IPS DF 6.9 (cell line): Measurements from ENCODE around the gene PDZRN3.

Experiments
- DNase-seq: peaks from one replicate; pipeline ENCODE4 v3.0.0-alpha.2; 2013; ENCODE audit warnings: low read depth, low spot score
- H3K27ac ChIP-seq: one replicate; pipeline ENCODE4 v1.5.1; 2013; ENCODE audit warnings: low read length, control low read depth
- H3K27me3 ChIP-seq: 2 replicates; pipeline ENCODE4 v1.6.1; 2013; ENCODE audit warnings: mild to moderate bottlenecking, low read length; ENCODE audit not compliant: control insufficient read depth, insufficient read depth
- H3K36me3 ChIP-seq: 2 replicates; pipeline ENCODE4 v1.6.1; 2013; ENCODE audit warnings: low read length; ENCODE audit not compliant: control insufficient read depth, insufficient read depth
- H3K4me1 ChIP-seq: 2 replicates; pipeline ENCODE4 v1.6.1; 2013; ENCODE audit warnings: low read length; ENCODE audit not compliant: control insufficient read depth, insufficient read depth
- H3K4me3 ChIP-seq: 2 replicates; pipeline ENCODE4 v1.5.1; 2013; ENCODE audit warnings: mild to moderate bottlenecking, low read length
- H3K9me3 ChIP-seq: 2 replicates; pipeline ENCODE4 v1.6.1; 2013; ENCODE audit warnings: low read length, inconsistent platforms; ENCODE audit not compliant: control insufficient read depth, insufficient read depth
- WGBS: extraction: QIAGEN DNeasy Blood & Tissue Kit; methylation state at CpG from one replicate; pipeline ENCODE4 v1.1.7; 2013; ENCODE audit warnings: mixed read lengths, missing lambda C conversion rate; ENCODE audit not compliant: insufficient read length, insufficient coverage; 5-methylcytosine and 5-hydroxymethylcytosine counted together

Gene PDZRN3

GRCh38 chr3:73499787-73500186 is 125.0 kb downstream of the PDZRN3 start:
- no peak overlapping the region for H3K27ac ChIP-seq
- peaks cover 1% of the 10 kb centered on the region for H3K4me1 ChIP-seq

GRCh38 chr3:73498764-73499622 is 125.7 kb downstream of the PDZRN3 start:
- Histone ChIP-seq H3K27me3 (no peaks in the 10 kb centered on the region), H3K4me3 (no peak overlapping the region), H3K27ac (no peak overlapping the region), H3K36me3 (no peaks in the 10 kb centered on the region), H3K4me1 (peaks cover 1% of the 10 kb centered on the region), H3K9me3 (no peaks in the 10 kb centered on the region)
- no peak for DNase-seq
- no CpG with 5 or more reads among the region's 23 CpGs for WGBS

More at GRCh38 chr3:73499787-73500186, 125.0 kb downstream of the PDZRN3 start:
- no peaks in the 10 kb centered on the region for H3K36me3 ChIP-seq
- DNase-seq: no peak
- no peaks in the 10 kb centered on the region for H3K27me3 ChIP-seq
- no peaks in the 10 kb centered on the region for H3K9me3 ChIP-seq
- WGBS: no CpG with 5 or more reads among the region's 3 CpGs
- no peak overlapping the region for H3K4me3 ChIP-seq

- Histone ChIP-seq H3K4me3 (no peak overlapping the region), H3K9me3 (no peaks in the 10 kb centered on the region), H3K27ac (no peak overlapping the region), H3K27me3 (no peaks in the 10 kb centered on the region), H3K4me1 (peaks cover 1% of the 10 kb centered on the region), H3K36me3 (no peaks in the 10 kb centered on the region)
- DNase-seq: no peak
- no CpG with 5 or more reads among the region's 13 CpGs for WGBS
Measured at GRCh38 chr3:73497646-73498406, 126.9 kb downstream of the PDZRN3 start.

DNA sequence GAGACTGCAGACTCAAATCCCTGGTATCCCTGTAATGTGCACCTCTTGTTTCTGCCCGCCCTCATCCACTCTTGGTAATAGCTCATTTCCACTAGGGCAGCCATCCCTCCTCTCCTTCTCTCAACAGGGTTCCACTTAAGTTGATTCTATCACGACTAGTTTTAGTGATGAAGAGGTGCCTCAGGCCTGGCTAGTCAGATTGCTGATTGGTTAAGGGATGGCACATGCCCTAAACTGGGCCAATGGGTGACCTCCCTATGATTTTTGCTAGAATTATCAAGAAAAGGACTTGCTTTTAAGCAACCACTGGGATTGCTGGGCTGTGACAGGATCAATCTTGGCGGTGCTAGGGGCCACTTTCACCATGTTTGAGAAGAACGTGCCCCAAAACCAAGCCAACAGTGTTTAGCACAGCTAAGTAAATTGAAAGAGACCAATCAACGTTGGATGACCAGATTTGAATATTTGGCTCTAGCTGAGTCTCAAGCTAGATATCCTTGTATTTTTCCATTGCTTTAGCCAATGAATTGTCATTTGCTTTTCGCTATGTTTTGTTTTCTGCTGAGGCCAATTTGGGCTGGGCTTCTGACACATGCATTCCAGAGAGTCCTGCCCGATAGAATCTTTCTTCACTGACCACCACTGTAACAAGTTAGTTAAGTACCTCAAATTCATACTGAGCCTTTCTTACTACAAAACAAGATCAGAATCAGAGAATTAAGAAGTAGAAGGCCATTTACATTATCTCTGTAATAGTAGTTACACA is 131.0 kb downstream of the PDZRN3 start:
- Histone ChIP-seq H3K27ac (no peak overlapping the region), H3K9me3 (no peaks in the 10 kb centered on the region), H3K4me1 (peaks cover 6% of the 10 kb centered on the region), H3K27me3 (no peaks in the 10 kb centered on the region), H3K36me3 (no peaks in the 10 kb centered on the region), H3K4me3 (no peak overlapping the region)
- DNase-seq: no peak
- WGBS: no CpG with 5 or more reads among the region's 7 CpGs

- H3K36me3 ChIP-seq: no peaks in the 10 kb centered on the region
- H3K4me3 ChIP-seq: no peak overlapping the region
- no peaks in the 10 kb centered on the region for H3K9me3 ChIP-seq
- no peaks in the 10 kb centered on the region for H3K27me3 ChIP-seq
- no peak overlapping the region for H3K27ac ChIP-seq
- WGBS: no CpG with 5 or more reads among the region's 5 CpGs
- no peak for DNase-seq
- H3K4me1 ChIP-seq: peaks cover 6% of the 10 kb centered on the region; the same call in 1 of the 2 replicates
Measured at GRCh38 chr3:73492186-73492585, 132.6 kb downstream of the PDZRN3 start.

GRCh38 chr3:73491287-73491662 is 133.5 kb downstream of the PDZRN3 start:
- H3K27ac ChIP-seq: no peak overlapping the region
- no peaks in the 10 kb centered on the region for H3K9me3 ChIP-seq
- H3K27me3 ChIP-seq: no peaks in the 10 kb centered on the region
- H3K4me1 ChIP-seq: peaks cover 4% of the 10 kb centered on the region; the same call in 1 of the 2 replicates
- H3K4me3 ChIP-seq: no peak overlapping the region
- no peaks in the 10 kb centered on the region for H3K36me3 ChIP-seq
- no peak for DNase-seq

DNA sequence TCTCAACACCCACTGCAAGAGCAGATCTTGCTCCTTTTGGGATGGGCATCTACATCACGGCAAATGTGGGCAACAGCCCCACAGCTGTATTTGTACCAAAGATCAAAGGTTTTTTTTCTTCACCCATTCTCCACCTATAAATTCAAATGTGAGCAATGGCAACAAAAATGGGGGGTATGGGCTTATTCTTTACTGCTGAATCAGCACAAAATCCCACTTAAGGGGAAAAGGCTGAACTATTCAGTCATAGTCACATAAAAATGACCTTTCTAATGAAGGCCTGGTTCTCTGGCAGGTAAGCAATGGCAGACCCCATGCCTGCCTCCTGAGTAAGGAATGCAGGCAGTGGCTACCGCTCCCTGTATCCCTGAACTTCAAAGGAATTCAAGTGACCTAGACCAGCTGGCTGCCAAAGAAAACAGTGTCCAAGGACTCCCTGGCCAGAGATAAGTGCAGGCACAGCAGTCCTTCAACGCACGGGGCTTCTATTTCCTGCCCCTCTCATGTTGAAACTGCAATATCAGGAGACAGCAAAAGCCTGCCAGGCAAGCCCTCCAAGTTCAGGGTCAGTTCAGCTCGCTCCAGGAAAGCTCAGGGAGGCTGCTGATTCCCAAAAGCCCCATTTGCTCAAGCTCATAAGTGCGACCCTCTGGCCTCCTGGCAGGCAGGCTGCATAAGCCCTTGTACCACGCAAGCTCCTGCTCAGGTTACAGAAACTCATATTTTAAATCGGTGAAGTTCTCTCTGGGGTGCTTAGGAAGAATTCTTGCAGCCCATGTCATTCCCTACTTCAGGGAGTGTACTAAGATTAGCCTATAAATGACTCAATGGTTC is 134.1 kb downstream of the PDZRN3 start:
- DNase-seq: peak; percentile 31
- H3K27ac ChIP-seq: no peak overlapping the region

GRCh38 chr3:73485877-73486330 is 138.8 kb downstream of the PDZRN3 start:
- DNase-seq: no peak
- no peak overlapping the region for H3K27ac ChIP-seq
- H3K4me1 ChIP-seq: peaks cover 7% of the 10 kb centered on the region
- no peak overlapping the region for H3K4me3 ChIP-seq
- no peaks in the 10 kb centered on the region for H3K36me3 ChIP-seq
- no peaks in the 10 kb centered on the region for H3K9me3 ChIP-seq
- H3K27me3 ChIP-seq: no peaks in the 10 kb centered on the region
- WGBS: no CpG with 5 or more reads among the region's 4 CpGs

More for the DNA sequence above, 134.1 kb downstream of the PDZRN3 start:
- Histone ChIP-seq H3K9me3 (no peaks in the 10 kb centered on the region), H3K4me1 (peaks cover 4% of the 10 kb centered on the region; the same call in 1 of the 2 replicates), H3K27me3 (no peaks in the 10 kb centered on the region), H3K36me3 (no peaks in the 10 kb centered on the region), H3K4me3 (no peak overlapping the region)
- WGBS: no CpG with 5 or more reads among the region's 8 CpGs

DNA sequence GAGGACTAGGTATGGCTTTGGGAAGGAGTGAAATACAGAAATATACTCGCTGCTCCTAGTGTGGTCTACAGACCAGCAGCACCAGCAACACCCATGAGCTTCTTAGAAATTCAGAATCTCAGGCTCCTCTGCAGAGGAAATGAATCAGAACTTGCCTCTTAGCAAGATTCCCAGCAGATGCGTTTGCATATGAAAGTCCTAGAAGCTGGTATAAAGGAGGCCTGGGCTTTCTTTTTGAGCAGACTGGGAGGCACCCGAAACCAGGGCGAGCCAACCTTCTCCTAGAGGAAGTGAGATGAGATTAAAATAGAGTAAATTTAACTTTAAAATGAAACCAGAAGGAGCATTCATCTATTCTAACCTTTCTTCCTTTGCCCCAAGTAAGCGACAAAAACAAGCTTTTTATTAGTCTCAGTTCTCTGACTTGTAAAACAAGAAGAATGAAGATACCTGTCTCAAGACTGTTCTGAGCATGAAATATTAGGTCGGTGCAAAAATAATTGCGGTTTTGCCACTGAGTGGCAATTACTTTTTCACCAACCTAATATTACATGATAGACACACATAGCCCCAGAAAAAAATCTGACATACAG is 140.0 kb downstream of the PDZRN3 start:
- peak; percentile 25 for DNase-seq
- WGBS: no CpG with 5 or more reads among the region's 7 CpGs
- H3K27me3 ChIP-seq: no peaks in the 10 kb centered on the region
- H3K9me3 ChIP-seq: no peaks in the 10 kb centered on the region
- H3K4me3 ChIP-seq: no peak overlapping the region
- peaks cover 2% of the 10 kb centered on the region for H3K4me1 ChIP-seq
- H3K27ac ChIP-seq: no peak overlapping the region
- no peaks in the 10 kb centered on the region for H3K36me3 ChIP-seq
